HEK293T (cell line): ENCODE data around the gene GAK.

Source experiments
- CTCF ChIA-PET: fragments of 350-600 bp; formaldehyde crosslinking; extraction: SDS; loops from one replicate; lab custom pipeline; 2021; ENCODE audit warnings: antibody characterized with exemption, inconsistent platforms; lab: Yijun Ruan, JAX
- POLR2A ChIA-PET: fragments of 350-600 bp; formaldehyde crosslinking; extraction: SDS; loops from one replicate; lab custom pipeline; 2020; ENCODE audit warnings: antibody characterized with exemption, inconsistent platforms; lab: Yijun Ruan, JAX
- DNase-seq: peaks from one replicate; pipeline ENCODE4 v3.0.0; 2012; ENCODE audit warnings: mixed read lengths; ENCODE audit errors: extremely low spot score
- ARNT ChIP-seq: fragments of 450-650 bp; IDR thresholded peaks from 2 replicates; pipeline ENCODE4 v1.6.1; 2017; ENCODE audit warnings: mild to moderate bottlenecking
- BHLHE40 ChIP-seq: fragments of 450-650 bp; IDR thresholded peaks from 2 replicates; pipeline ENCODE4 v1.6.1; 2016; ENCODE audit warnings: mild to moderate bottlenecking, moderate library complexity, borderline replicate concordance
- CTBP1 ChIP-seq: fragments of 450-650 bp; IDR thresholded peaks from 2 replicates; pipeline ENCODE4 v1.6.1; 2016; ENCODE audit warnings: borderline replicate concordance
- ELF4 ChIP-seq: fragments of 450-650 bp; IDR thresholded peaks from 2 replicates; pipeline ENCODE4 v1.6.1; 2017; ENCODE audit warnings: antibody characterized with exemption
- FOXA1 ChIP-seq: fragments of 450-650 bp; IDR thresholded peaks from 2 replicates; pipeline ENCODE4 v1.6.1; 2016; ENCODE audit warnings: mild to moderate bottlenecking
- FOXK2 ChIP-seq: fragments of 450-650 bp; IDR thresholded peaks from 2 replicates; pipeline ENCODE4 v1.6.1; 2016; ENCODE audit warnings: mild to moderate bottlenecking
- FOXM1 ChIP-seq: fragments of 450-650 bp; IDR thresholded peaks from 2 replicates; pipeline ENCODE4 v1.6.1; 2017; ENCODE audit warnings: mild to moderate bottlenecking, borderline replicate concordance
- HDGF ChIP-seq: fragments of 450-650 bp; IDR thresholded peaks from 2 replicates; pipeline ENCODE4 v1.6.1; 2017; ENCODE audit warnings: antibody characterized with exemption, borderline replicate concordance
- L3MBTL2 ChIP-seq: fragments of 450-650 bp; conservative IDR thresholded peaks from 2 replicates; pipeline ENCODE4 v1.6.1; 2016; ENCODE audit warnings: mild to moderate bottlenecking
- LEF1 ChIP-seq: fragments of 450-650 bp; IDR thresholded peaks from 2 replicates; pipeline ENCODE4 v1.6.1; 2017; ENCODE audit warnings: mild to moderate bottlenecking, borderline replicate concordance
- NFRKB ChIP-seq: fragments of 450-650 bp; IDR thresholded peaks from 2 replicates; pipeline ENCODE4 v1.6.1; 2016; ENCODE audit warnings: mild to moderate bottlenecking, moderate library complexity
- PKNOX1 ChIP-seq: fragments of 450-650 bp; IDR thresholded peaks from 2 replicates; pipeline ENCODE4 v1.6.1; 2016
- SP1 ChIP-seq: fragments of 450-650 bp; IDR thresholded peaks from 2 replicates; pipeline ENCODE4 v1.6.1; 2017
- SUZ12 ChIP-seq: fragments of 450-650 bp; IDR thresholded peaks from 2 replicates; pipeline ENCODE4 v1.6.1; 2016; ENCODE audit warnings: mild to moderate bottlenecking
- TARDBP ChIP-seq: fragments of 450-650 bp; IDR thresholded peaks from 2 replicates; pipeline ENCODE4 v1.6.1; 2016
- ZNF384 ChIP-seq: fragments of 450-650 bp; IDR thresholded peaks from 2 replicates; pipeline ENCODE4 v1.6.1; 2016

GAK gene

DNA sequence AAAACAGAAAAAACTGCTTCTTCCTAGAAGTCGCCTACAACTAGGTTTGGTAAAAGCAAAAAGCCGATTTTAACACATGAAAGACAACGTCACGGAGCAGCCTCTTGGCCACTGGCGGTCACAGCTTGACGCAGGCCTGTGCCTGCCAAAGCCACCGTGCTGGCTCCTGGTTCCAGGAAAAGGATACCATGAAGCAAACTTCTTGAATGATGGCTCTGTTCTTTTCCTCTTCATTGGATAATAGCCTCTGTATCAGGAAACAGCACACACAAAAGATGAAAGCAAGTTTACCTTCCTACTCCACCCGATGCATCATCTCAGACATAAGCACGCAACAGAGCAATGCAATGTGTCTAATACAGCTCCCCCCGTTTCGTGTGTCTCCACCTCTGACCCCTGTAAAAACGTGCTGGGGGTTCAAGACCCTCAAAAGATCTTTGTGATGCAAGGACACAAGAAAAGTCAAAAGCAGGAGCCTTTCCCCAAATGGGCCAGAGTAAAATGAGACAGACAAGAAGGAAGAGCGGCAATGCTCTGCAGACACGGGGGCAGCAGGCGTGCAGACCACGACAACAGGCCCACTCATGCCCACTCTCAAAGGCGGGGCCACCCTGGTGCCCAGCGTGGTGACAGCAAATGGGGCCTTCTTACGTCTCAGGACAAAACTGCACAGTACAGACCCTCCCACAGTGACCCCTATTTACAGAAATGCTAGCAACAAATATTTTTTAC, 19.4 kb downstream of the GAK start:
- ChIA-PET POLR2A (no interaction called here), CTCF (no interaction called here)
- no peak for DNase-seq
- TF ChIP-seq LEF1 (no peak), TARDBP (no peak), FOXM1 (no peak), L3MBTL2 (no peak), SUZ12 (no peak), FOXK2 (no peak)

DNA sequence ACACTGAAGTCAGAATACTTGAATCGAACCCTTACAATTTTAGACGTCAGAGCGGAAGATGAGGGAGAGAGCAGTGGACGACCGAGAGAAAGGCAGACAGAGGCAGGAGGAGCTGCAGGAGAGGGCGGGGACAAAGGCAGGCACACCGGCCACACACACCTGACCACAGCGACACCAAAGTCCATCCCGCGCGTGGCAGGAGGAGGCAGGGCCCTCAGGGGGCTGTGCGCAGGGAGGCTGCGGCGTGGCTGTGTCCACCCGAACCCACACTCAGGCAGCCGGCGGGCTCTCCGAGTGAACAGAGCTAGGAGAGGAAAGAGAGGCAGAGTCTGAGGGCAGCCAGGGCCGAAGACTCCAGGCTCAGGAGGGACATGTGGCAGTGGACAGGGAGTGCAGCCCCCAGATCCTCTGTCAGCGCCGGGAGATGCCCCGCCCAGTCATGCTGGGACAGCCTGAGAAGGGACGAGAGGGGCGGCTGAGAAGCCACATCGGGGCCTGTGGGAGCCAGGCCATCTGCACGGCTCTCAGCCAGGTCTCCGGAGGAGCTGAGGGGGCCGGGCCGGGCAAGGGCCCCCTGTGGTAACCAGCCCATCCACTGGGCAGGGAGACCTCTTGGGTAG, 20.1 kb downstream of the GAK start:
- DNase-seq, result no peak
- ChIA-PET CTCF (no interaction called here), POLR2A (interaction anchor here (1.0 kb wide), 1 partner anchor 129 kb away, joined by 3 read pairs; no protein-coding TSS in a partner anchor)
- no peak for TF ChIP-seq HDGF
- no peak for TF ChIP-seq FOXM1
- no peak for TF ChIP-seq FOXA1
- no peak for TF ChIP-seq CTBP1
- TF ChIP-seq NFRKB, result no peak

DNA sequence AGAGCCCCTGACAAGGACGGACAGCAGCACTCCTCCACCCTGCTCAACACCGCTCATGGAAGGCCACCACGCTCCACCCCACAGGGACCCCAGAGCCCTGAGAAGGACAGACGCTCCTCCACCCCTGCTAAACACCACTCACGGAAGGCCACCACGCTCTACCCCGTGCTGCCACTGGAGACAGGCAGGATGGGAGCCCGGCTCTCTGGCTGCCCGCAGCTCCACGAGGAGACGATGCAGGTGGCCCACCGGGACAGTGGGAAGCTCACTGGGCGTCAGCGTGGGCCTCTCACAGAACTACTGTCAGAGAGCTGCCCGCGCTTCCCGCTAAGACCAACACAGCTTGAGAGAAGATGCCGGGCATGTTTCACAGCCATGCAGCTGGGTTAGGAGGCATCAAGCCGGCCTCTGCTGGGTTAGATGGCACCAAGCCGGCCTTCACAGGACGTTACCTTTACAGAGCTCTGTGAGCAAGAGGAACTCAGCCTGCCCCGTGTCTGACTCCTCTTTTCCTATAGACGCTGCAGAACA, 20.8 kb downstream of the GAK start:
- DNase-seq, result no peak
- no peak for TF ChIP-seq CTBP1
- no peak for TF ChIP-seq SUZ12
- no peak for TF ChIP-seq PKNOX1
- TF ChIP-seq LEF1, result no peak
- TF ChIP-seq ELF4, result no peak
- TF ChIP-seq ARNT, result no peak
- no peak for TF ChIP-seq BHLHE40
- no peak for TF ChIP-seq FOXM1
- TF ChIP-seq FOXK2, result no peak
- no peak for TF ChIP-seq NFRKB
- no peak for TF ChIP-seq TARDBP
- no peak for TF ChIP-seq FOXA1
- no peak for TF ChIP-seq SP1
- TF ChIP-seq ZNF384, result no peak
- TF ChIP-seq HDGF, result no peak
- TF ChIP-seq L3MBTL2, result no peak
- POLR2A ChIA-PET, result interaction anchor here (1.0 kb wide), 1 partner anchor 129 kb away, joined by 3 read pairs; no protein-coding TSS in a partner anchor
- CTCF ChIA-PET, result no interaction called here

DNA sequence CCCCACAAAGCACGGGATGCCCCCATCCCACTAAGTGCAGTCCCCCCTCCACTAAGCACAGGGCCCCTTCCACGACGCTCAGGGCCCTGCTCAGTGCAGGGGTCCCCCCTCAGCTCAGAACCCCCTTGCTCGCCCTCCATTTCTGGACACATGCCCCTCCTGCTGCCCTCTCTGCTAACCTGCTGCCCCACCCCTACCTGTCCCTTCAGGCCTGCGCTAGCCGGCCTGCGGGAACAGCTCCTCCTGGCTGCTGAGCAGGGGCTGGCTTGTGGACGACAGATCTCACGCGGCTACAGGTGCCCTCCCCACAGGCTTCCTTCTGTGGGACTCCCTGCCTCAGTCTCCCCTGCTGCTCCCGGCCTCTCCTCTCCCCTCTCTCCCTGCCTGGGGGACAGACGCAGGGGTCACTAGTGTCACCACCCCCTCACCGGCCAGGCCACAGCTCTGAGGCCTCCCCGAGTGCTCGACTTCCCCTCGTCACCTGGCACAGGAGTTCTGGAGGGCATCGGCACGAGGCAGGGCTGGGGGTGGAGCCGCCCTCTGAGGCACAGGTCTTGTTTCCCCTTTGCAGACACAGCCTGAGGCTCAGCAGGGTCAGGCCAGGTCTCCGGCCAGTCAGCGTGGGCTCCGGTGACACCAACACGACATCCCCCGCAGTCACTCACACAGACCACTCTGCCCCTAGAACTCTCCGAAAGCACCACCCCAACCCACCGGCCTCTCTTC, 21.6 kb downstream of the GAK start:
- ChIA-PET CTCF (no interaction called here), POLR2A (interaction anchor here (1.0 kb wide), 1 partner anchor 128 kb away, joined by 3 read pairs; no protein-coding TSS in a partner anchor)
- no peak for DNase-seq
- TF ChIP-seq LEF1 (no peak), PKNOX1 (no peak), FOXM1 (no peak), BHLHE40 (no peak), L3MBTL2 (no peak)

DNA sequence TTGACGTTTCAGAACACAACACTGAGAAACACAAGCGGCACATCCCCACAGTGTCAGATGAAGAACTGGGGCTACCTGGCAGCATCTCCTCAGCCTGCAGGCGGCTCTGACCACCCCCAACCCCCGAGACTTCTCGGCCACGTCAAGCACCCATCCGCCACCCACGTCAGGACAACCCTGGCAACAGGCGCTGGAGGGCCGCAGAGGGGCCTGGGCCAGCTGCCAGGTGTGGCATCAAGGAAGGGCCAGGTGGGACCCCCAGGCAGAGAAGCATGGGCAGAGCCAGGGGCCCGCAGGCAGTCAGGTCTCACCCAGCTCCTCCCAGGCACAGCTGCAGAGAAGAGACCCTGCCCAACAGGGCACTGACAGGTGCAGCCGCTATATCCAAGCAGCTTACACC, 22.3 kb downstream of the GAK start:
- no peak for DNase-seq
- POLR2A ChIA-PET, result no interaction called here
- CTCF ChIA-PET, result no interaction called here
- TF ChIP-seq SUZ12 (no peak), TARDBP (no peak), BHLHE40 (no peak)

DNA sequence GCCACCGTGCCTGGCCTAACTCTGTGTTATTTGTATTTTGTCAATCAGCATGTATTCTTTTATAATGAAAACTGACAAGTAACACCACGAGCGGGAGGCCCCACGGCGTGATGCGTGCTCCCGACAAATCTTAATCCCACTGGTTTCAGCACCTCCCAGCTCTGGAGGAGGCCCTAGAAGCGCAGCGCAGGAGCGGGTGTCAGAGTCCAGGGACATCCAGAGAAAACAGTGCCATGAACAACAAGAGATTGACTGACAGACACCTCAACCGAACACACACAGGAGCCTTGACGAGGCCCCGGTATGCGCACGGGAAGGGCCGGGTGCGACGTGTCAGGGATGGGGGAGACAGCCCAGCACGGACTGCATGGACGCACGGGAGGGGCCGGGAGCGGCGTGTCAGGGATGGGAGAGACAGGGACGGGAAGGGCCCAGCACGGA, 23.0 kb downstream of the GAK start:
- no peak for DNase-seq
- ChIA-PET CTCF (no interaction called here), POLR2A (no interaction called here)
- TF ChIP-seq NFRKB (no peak), L3MBTL2 (no peak), BHLHE40 (no peak), SP1 (no peak), ELF4 (no peak), FOXK2 (no peak), LEF1 (no peak), FOXA1 (no peak), ZNF384 (no peak)
